Choroid plexus epithelial cell (primary cell): Measurements from ENCODE around the gene SLC1A2.

Source experiments
- DNase-seq: peaks from one replicate; pipeline ENCODE4 v3.0.0-alpha.2; 2010; ENCODE audit warnings: low read depth
- H3K4me3 ChIP-seq: 2 replicates; pipeline ENCODE4 v1.5.1; 2011; ENCODE audit warnings: low read depth, mild to moderate bottlenecking, control low read depth, low read length, moderate library complexity
- TF ChIP-seq, protein P1 (sequence below): conservative IDR thresholded peaks from 2 replicates; pipeline ENCODE4 v1.5.1; 2011; ENCODE audit warnings: low read depth, mild to moderate bottlenecking, control low read depth, inconsistent platforms, low read length, moderate library complexity

The SLC1A2 gene

DNA sequence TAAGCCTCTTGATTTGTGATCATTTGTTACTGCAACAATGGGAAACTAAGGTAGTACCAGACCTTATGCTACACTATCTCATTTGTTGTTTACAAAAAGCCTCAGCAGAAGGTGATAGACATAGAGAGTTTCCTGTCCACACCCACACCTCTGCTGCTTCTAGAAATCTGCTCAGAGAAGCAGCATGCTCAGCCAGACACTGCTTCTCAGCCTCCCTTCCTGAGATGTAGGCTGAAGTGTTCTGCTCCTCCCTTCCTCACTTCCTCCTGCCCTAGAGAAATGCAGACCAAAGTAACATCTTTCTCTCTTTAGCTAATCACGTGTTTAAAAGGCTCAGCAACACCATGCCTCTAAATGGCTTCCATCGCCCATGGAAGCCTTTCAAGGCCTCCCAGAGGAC lies 88.4 kb downstream of the SLC1A2 start:
- H3K4me3 ChIP-seq, result no peak overlapping the region
- no peak for DNase-seq
- TF ChIP-seq, protein P1, sequence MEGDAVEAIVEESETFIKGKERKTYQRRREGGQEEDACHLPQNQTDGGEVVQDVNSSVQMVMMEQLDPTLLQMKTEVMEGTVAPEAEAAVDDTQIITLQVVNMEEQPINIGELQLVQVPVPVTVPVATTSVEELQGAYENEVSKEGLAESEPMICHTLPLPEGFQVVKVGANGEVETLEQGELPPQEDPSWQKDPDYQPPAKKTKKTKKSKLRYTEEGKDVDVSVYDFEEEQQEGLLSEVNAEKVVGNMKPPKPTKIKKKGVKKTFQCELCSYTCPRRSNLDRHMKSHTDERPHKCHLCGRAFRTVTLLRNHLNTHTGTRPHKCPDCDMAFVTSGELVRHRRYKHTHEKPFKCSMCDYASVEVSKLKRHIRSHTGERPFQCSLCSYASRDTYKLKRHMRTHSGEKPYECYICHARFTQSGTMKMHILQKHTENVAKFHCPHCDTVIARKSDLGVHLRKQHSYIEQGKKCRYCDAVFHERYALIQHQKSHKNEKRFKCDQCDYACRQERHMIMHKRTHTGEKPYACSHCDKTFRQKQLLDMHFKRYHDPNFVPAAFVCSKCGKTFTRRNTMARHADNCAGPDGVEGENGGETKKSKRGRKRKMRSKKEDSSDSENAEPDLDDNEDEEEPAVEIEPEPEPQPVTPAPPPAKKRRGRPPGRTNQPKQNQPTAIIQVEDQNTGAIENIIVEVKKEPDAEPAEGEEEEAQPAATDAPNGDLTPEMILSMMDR, result no peak

DNA sequence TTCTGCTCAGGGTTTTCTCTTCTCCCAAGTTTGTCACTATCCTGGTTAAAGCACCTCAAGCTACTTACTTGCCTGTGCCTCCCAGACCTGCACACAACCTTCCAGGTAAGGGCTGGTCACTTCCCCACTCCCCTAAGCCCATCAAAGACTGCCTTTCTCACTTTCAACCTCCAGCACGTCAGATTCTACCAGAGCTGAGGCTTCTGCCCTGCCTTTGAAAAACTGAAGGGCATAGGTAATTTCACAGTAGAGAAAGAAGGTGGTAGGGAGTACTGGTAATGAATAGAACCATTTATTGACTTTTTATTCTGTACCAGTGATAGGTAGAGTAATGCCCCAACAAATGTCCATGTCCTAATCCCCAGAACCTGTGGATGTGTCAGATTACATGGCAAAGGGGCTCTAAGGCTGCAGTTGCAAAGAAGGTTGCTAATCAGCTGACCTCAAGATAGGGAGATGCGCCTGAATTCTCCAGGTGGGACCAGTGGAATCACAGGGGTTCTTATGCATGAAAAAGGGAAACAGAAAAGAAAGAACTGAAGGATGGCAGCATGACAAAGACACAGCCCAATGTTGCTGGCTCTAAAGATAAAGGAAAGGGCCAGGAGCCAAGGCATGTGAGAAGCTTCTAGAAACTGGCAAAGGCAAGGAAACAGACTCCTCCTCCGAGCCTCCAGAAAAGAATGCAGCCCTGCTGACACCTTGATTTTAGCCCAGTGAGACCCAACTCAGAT lies 89.0 kb downstream of the SLC1A2 start:
- TF ChIP-seq, protein P1, result no peak
- no peak for DNase-seq
- no peak overlapping the region for H3K4me3 ChIP-seq

DNA sequence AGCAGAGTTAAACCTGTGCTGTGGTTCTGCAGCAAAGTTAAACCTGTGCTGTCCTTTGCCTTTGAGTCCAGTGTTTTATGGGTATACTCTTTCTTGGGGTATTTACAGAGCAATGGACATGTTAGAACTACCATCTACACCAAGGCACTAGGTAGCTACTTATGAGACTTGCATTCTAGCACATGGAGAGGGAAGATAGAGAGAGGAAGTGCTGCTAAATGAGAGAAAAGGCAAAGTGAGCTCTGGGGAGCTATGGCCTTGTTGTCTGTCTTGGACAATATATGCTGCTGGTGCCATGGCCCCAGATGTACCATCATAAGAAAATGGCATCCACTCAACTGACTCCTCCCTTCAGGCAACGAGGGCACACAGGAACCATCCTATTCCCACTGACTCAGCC lies 91.5 kb downstream of the SLC1A2 start:
- no peak overlapping the region for H3K4me3 ChIP-seq
- TF ChIP-seq, protein P1, result no peak
- DNase-seq, result no peak

DNA sequence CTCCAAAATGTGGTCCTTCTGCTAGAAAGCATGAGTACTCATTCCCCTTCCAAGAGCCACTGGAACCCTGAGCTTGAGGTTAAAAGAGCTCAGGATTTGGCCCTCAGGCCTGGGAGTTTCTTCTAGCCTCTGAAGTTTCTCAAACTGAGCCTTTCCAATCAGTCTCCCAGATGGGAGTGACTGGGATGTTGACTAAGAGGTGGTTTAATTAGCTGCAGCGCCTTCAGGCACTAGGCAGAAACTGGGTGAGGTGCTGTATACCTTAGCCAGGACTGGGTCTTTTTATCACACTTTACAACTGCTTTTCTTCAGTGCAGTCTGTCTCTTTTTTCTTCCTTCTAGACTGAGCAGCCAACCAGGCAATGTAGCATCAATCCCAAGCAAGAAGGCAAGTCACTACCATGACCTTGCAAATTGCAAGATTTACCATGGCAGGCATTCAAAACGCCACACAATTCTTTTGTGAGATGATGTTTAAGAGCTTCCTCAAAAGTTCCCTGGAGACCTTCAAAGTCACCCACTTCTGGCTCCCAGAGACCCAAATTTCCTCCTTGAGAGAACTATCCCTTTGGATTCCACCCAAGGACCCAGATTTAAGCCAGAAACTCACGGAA lies 93.0 kb downstream of the SLC1A2 start:
- TF ChIP-seq, protein P1, result no peak
- no peak for DNase-seq
- no peak overlapping the region for H3K4me3 ChIP-seq

DNA sequence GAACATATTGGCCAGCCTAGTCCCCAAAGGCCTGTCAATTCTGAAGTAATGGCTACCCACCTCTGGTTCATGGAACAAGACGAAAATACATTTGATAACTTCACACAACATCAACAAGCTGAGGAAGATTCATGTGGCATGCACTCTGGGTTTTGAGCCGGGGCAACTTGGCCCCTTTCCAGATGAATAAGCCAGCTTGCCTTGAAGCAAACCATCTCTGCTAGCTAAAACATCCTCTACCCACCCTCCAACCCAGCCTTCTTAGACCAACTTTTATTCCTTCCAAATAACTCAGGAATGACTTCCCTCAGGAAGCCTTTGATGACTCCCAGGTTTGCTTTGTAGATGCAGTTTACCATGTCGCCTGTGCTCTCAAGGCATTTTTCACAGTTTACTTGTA lies 94.4 kb downstream of the SLC1A2 start:
- no peak for DNase-seq
- no peak overlapping the region for H3K4me3 ChIP-seq
- TF ChIP-seq, protein P1, result no peak

DNA sequence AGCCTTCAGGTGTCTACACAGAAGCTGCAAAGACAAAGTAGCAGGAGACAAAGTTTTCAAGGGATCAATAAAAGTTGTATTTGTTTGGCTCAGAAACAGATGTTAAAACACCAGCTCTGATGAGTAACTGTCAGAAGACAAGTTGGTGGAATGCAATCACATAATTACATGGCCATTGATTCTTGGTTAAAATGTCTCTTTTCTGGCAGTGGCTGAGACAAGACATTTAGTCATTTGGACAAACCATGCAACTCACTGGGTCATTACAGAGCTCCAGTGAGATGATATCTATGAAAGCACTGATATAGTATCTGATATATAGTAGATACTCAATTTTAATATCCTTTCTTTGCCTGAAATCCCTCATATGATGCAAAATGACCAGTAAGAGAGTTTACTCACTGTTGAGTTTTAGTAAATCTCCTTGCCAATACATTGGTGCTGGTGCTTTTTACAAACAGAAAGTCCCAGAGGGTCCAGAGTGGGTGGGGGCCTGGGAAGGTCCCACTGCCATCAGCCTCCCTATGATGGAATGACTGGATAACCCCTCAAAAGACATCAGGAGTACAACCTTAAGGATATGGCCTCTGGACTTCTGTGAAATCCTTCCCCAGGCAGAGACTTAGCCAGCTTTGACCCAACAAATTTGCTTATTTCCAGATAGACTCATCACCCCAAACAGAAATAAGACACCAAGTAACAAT lies 95.0 kb downstream of the SLC1A2 start:
- H3K4me3 ChIP-seq, result no peak overlapping the region
- TF ChIP-seq, protein P1, result no peak
- DNase-seq, result no peak
